GM19468 (cell line): ENCODE measurements around the gene ZFTA.
A peak's percentile ranks its signal among the peaks of the same experiment; 100 is the strongest.
"Not testable (repeated sequence)": the region's sequence is repeated elsewhere in the genome, so short reads cannot be mapped to it uniquely, and the experiment has no call there.

Source experiments
- ATAC-seq: cut with Tn5 transposase; IDR thresholded peaks from one replicate; pipeline ENCODE4 v1.9.1; 2021; ENCODE audit warnings: mild to moderate bottlenecking, moderate library complexity, moderate number of reproducible peaks; ENCODE audit not compliant: unreplicated experiment; ENCODE audit errors: extremely low read depth

Gene ZFTA

DNA sequence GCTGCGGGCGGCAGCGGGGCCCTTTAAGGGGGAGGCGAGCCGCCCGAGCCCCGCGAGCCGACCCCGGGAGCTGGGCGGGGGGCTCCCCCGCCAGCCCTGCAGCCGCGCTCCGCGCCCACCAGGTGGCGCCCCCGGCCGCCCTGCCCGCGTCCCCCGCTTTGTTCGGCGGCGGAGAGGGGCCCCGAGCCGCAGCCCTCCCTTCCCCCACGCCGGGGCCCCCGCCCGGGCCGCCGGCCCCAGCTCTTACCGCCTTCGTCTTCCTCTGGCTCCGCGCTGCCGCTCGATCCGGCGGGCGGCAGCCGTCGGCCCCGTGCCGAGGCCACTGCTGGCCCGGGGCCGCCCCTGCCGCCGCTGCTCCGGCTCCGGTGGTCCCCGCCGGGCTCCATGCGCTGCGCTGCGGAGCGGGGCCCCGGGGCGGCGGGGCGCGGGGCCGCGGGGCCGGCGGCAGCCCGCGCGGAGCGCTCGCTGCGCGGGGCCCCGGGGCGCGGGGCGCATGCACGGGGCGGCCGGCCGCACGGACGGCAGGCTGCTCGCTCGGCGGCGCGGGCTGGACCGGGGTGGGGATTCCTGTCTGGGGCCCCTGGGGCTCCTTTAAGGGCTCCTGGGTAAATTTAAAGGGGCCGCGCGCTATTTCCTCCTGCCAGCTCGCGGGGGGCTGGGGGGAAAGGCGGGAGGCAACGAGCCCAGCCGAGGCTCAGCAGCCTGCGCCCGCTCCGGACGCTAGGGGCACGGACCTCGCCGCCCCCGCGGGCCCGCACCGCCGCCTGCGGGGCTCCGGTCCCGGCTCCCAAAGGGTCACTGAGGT lies at the start of gene ZFTA:
Gene ZFTA (minus strand): TSS at position 539 of the 805 bp plus-strand sequence. CDS start 153 bp downstream, at position 386.
- ATAC-seq = no peak

- ATAC-seq = no peak
Measured at GRCh38 chr11:63817758-63818498, 49.4 kb upstream of the ZFTA start.

DNA sequence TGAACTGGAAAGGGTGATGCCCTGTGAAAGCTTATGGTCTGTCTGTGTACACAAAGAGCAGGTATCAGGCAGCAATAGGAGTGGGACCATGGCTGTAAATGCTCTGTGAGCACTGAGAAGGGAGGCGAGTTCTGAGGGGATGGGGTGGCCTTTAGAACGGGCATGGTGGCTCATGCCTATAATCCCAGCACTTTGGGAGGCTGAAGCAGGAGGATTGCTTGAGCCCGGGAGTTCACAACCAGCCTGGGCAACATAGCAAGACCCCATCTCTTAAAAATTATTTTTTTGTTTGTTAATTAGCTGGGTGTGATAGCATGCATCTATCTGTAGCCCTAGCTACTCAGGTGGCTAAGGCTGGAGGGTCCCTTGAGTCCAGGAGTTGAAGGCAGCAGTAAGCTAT lies 48.2 kb upstream of the ZFTA start:
- ATAC-seq = no peak

DNA sequence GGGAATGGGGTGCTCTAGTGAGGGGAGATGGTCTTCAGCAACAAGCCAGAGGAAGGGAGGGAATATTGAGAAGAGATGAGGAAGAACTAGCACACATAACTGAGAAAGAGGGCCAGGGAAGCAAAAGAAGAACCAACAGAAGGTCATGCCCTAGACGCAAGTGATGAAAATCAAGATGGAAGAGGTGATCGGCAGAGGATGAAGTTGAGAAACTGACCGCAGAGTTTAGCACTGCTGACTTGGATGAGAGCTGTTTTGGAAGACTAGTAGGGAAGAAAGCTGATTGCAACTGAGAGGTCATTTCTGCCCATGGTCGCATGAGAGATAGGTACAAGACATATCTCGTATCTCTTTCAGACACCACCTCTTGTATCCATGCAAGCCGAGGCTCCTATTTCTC lies 47.6 kb upstream of the ZFTA start:
- ATAC-seq = no peak

- no peak for ATAC-seq
Measured at GRCh38 chr11:63814383-63814736, 45.8 kb upstream of the ZFTA start.

- ATAC-seq = peak; percentile 26
Measured at GRCh38 chr11:63813563-63814382, 45.2 kb upstream of the ZFTA start.

GRCh38 chr11:63813035-63813562 lies 44.5 kb upstream of the ZFTA start, which contains the start of gene SPINDOC:
Gene SPINDOC, plus strand, starts transcription at chr11:63813456. Its CDS starts 231 bp downstream, at chr11:63813687.
- ATAC-seq = peak; percentile 45

- ATAC-seq = no peak
Measured at GRCh38 chr11:63811522-63811921, 42.9 kb upstream of the ZFTA start.

DNA sequence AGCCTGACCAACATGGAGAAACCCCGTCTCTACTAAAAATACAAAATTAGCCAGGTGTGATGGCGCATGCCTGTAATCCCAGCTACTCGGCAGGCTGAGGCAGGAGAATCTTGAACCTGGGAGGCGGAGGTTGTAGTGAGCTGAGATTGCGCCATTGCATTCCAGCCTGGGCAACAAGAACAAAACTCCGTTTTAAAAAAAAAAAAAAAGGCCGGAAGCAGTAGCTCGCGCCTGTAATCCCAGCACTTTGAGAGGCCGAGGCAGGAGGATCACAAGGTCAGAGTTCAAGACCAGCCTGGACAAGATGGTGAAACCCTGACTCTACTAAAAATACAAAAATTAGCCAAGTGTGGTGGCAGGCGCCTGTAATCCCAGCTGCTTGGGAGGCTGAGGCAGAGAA lies 41.8 kb upstream of the ZFTA start:
- ATAC-seq = not testable (repeated sequence)

DNA sequence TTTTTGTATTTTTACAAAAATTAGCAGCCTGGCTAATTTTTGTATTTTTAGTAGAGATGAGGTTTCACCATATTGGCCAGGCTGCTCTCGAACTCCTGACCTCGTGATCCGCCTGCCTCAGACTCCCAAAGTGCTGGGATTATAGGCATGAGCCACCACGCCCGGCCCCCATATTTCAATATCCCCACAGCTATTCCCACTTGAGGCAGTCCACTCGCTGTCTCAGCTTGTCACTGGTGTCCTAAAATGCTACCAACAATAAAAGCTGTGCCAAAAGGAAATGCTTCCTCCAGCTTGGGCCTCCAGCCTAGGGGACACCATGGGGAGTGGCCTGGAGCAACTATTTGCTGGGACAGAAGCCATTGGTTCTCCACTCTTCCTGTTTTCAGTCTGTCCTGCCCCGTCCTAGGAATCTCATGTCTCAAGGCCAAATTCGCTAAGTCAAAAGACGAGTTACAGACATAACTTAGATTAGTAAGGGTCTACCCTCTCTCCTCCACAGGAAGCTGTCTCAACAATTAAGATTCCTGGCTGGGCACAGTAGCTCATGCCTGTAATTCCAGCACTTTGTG lies 37.4 kb upstream of the ZFTA start:
- no peak for ATAC-seq

GRCh38 chr11:63804259-63804658 lies 35.7 kb upstream of the ZFTA start:
- ATAC-seq = no peak

- ATAC-seq = no peak
Measured at GRCh38 chr11:63802637-63803414, 34.3 kb upstream of the ZFTA start.

DNA sequence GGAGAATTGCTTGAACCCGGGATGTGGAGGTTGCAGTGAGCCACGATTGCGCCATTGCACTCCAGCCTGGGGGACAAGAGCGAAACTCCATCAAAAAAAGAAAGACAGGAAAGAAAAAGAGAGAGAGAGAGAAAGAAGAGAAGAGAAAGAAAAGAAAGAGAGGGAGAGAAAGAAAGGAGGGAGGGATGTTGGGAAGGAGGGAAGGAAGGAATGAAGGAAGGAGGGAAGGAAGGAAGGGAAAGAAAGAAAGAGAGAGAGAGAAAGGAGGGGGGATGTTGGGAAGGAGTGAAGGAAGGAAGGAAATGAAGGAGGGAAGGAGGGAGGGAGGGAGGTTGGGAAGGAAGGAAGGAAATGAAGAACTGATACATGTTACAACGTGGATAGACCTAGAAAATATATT lies 32.3 kb upstream of the ZFTA start:
- ATAC-seq = no peak

- no peak for ATAC-seq
Measured at GRCh38 chr11:63795066-63795465, 26.5 kb upstream of the ZFTA start.

- no peak for ATAC-seq
Measured at GRCh38 chr11:63793161-63793560, 24.6 kb upstream of the ZFTA start.

DNA sequence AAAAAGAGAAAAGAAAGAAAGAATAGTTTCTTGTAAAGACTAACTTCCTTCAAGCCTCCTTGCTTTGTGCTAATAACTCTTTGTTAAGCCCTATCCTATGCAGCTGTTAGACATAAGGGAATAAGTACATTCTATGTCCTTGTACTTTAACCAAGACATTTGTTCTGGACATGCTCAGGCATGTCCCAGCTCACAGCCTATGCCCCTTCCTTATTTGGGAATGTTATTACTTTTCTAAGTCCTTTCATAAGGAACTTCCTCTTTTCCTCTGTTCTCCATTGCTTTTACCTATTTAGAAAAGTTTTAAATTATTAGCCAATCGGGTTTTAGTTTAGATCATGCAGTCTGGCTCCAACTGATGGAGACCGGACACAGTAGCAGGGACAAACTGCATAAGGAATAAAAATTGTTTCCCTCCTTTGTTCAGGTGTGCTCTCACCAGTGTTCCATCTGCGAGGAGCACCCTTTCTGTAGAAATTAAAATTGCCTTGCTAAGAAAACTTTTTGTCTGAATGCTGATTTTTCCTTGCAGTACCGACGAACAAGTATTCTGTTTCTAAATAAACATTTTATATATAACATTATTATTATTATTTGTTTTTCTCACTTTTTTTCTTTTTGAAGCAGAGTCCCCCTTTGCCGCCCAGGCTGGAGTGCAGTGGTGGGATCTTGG lies 23.1 kb upstream of the ZFTA start:
- no peak for ATAC-seq

- no peak for ATAC-seq
Measured at GRCh38 chr11:63785823-63786222, 17.2 kb upstream of the ZFTA start.

DNA sequence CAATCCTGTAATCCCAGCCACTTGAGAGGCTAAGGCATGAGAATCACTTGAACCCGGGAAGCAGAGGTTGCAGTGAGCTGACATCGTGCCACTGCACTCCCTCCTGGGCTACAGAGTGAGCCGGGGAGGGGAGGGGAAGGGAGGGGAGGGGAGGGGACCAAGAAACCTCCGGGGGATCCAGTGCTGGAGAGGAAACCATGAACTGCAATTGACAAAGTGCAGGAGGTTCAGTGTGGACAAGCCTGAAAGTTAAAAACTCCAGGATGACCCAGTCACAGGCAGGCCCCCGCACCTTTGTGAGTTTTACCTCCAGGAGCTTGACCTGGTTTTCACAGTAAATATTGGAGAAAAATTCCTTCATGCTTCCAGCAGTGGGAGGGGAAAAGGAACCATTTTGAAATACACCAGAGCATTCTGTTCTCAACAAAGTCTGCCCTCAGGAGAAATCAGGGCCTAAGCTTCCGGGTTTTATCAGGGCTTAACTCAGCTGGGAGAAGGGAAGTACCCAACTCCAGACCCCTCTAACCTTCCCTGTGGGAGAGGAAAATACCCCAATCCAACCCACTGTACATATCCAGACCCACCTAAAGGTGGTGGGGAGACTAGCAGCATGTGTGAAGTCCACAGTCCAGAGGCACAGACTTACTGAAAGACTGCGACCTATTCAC lies 15.5 kb upstream of the ZFTA start:
- ATAC-seq = no peak
